Measurements from ENCODE around the gene POLR1E.

DNA sequence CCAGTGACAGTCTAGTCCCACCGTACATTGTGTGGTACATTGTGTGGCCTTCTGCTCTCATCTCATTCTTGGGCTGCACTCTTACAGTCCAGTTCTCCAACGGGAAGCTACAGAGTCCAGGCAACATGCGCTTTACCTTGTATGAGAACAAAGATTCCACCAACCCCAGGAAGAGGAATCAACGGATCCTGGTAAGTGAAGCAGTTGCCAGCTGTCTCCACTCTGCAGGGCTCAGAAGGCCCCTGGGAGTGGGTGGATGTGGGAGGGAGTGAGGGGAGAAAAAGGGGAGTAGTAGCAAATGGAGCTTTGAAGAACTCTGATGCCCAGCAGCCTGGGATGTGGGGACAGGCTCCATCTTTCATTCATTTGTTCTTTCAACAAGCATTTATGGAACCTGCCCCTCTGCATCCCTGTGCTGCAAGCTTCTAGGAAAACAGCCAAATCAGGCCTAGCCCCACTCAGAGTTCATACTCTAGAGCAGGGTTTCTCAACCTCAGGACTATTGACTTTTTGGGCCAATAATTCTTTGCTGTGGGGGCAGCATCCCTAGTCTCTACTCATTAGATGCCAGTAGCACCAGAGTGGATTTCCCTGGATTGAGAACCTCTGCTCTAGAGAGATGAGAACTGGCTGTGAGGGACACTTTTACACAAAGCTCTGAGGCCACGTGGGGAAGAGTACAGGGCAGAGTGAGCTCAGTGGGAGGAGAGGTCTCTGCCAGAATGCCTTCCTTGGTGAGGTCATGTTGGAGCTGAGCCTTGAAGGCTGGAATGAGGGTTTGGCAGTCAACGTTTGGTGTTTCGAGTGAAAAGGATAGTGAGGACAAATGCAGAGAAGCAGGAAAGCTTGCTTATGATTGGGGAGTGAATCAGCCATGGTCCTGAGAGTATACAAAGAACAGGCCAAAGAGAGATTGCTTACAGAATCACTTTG is 1.1 kb downstream of the POLR1E start:
- no peak for TF ChIP-seq EZH2phosphoT487 (IDR thresholded peaks at IDR 0.05; ENCODE audit: borderline replicate concordance, low read length)
- TF ChIP-seq, protein P1, sequence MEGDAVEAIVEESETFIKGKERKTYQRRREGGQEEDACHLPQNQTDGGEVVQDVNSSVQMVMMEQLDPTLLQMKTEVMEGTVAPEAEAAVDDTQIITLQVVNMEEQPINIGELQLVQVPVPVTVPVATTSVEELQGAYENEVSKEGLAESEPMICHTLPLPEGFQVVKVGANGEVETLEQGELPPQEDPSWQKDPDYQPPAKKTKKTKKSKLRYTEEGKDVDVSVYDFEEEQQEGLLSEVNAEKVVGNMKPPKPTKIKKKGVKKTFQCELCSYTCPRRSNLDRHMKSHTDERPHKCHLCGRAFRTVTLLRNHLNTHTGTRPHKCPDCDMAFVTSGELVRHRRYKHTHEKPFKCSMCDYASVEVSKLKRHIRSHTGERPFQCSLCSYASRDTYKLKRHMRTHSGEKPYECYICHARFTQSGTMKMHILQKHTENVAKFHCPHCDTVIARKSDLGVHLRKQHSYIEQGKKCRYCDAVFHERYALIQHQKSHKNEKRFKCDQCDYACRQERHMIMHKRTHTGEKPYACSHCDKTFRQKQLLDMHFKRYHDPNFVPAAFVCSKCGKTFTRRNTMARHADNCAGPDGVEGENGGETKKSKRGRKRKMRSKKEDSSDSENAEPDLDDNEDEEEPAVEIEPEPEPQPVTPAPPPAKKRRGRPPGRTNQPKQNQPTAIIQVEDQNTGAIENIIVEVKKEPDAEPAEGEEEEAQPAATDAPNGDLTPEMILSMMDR (IDR thresholded peaks at IDR 0.05; ENCODE audit: low read depth, low read length, poor library complexity, severe bottlenecking), result no peak
